ENCODE measurements around the gene TEKT5.
"Not testable (repeated sequence)": the region's sequence is repeated elsewhere in the genome, so short reads cannot be mapped to it uniquely, and the experiment has no call there.

TEKT5 gene

DNA sequence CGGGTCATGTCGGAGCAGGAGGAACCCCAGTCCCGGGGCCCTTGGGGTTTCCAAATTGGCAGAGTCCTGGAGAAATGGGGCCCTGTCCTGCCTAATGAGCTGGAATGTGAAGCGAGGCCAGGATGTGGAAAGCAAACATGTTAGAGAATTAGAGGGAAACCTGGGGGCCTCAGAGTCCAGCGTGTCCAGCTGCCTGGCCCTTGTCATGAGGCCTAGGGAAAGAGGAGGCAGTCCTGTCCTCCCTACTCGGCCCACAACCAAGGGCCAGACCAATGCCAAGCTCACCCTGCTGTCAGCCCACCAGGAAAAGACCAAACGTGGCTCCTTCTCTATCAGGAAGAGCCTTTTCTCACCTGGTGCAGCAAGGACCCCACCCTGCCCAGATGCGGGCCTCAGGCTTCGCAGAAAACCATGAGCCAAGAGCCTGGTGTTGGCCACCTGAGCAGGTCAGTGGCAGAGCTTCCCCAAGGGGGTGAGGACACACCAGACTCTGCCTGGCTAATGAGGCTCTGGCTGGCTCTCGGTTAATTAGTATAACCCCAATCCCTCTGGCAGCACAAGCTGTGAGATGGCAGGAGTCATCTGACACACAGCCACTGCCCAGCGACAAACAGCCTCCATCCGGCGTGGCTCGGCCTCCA, 10.1 kb downstream of the TEKT5 start:
- DNase-seq, result no peak

- DNase-seq, result no peak
Measured at GRCh38 chr16:10683170-10683569, 11.6 kb downstream of the TEKT5 start.

DNA sequence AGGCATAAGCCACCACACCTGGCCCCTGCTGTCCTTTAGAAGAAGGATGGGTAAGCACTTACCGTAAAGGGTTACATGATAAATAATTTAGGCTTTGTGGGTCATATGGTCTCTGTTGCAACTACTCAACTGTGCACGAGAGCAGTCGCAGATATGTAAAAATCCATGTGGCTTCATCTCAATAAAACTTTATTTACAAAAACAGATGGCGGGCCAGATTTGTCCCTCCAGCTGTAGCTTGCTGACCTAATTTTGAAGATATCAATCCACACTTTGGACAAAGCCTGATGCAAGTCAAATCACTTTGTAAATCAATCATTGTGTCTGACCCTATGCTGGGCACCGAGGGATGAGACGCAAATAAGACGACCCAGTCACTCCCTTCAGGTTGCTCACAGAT, 12.1 kb downstream of the TEKT5 start:
- no peak for DNase-seq

- DNase-seq, result no peak
Measured at GRCh38 chr16:10681310-10682308, 13.1 kb downstream of the TEKT5 start.

- DNase-seq, result no peak
Measured at GRCh38 chr16:10679921-10680320, 14.8 kb downstream of the TEKT5 start.

- not testable (repeated sequence) for DNase-seq
Measured at GRCh38 chr16:10679441-10679840, 15.3 kb downstream of the TEKT5 start.

DNA sequence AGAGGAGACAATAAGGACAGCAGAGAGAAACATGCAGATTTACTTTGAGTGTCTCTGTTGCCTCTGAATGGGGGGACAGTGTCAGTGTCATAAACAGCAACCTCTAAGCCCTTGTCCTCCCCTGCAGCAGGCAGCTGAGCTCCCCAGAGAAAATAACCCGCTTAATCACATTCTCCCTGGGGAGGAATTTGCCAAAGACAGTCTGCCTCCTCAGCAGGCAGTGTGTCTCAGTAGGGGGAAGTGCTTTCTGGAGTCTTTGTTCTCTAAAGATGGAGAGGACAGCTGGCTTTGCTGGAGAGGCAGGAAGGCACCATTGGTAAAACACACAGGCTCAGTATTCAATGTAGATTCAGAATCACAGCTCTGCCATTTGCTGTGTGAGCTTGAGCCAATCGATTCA, 16.1 kb downstream of the TEKT5 start:
- DNase-seq, result no peak

DNA sequence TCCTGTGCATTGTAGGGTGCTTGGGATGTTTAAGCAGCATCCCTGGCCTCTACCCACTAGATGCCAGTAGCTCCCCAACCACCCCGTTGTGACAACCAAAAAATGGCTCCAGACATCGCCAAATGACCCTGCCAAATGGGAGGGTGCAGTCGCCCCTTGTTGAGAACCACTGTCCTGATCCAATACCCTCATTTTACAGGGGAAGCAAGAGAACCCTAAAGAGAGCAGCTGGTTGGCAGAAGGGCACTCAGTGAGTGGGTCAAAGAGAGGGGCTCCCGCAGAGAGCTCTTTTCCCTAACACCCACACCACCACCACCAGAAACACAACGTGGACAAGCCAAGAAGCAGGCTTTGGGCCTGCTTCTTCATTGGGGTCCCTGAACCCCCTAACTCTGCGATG, 18.4 kb downstream of the TEKT5 start:
- DNase-seq, result no peak

GRCh38 chr16:10675861-10676260, 18.9 kb downstream of the TEKT5 start:
- DNase-seq, result no peak

DNA sequence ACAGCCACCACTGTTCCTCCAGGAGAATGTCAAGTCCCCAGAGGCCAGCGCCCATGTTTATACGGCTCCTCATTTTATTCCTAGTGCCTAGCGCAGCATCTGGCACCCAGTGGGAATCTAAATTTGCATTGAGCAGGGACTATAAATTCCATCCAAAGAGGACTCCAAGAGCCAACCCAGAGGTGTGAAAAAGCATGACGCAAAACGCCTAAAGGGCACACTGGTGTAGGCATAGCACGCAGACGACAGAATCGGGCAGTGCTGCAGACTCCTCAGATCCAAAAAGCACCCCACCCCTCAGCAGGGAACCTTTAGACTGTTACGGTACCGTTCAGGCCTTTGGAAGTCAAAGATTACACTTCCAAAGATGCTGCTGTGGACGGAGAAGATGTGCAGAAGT, 19.5 kb downstream of the TEKT5 start:
- DNase-seq, result no peak

- DNase-seq, result no peak
Measured at GRCh38 chr16:10671729-10672128, 23.0 kb downstream of the TEKT5 start.

GRCh38 chr16:10669791-10670190, 24.9 kb downstream of the TEKT5 start:
- no peak for DNase-seq

DNA sequence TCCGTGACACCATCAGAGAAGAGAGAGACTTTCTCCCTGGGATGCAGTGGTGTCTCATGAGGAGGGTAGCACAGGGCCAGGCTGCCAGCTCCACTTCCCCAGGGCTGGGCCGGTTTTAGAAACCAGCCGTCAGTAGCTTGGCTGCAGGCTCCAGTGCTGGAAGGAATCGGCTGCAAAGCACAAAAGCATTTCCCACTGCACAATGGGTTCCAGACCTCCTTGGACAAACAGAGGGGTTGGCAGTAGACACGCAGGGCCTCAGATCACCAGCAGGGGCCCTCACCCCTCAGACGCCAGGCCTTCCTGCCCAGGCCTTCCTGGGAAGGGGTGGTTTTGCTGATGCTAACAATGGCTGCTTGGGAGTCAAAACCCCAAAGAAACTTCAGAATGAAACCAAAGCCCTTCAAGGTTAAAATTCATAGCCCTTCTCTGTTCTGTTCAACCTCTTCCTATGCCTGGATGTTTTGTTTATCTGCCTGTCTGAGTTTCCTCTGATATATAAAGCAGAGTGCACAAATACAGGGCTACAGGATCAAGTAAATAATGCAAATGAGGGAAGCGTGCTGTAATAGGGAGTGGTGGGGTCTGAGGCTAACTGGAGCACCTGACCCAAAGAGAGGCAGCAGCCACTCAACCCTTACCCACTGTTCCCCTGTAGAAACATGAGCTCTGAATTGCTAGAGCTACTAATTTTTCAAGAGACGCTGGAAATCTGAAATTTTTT, 26.2 kb downstream of the TEKT5 start:
- peak; percentile 22 for DNase-seq

GRCh38 chr16:10667239-10667638, 27.5 kb downstream of the TEKT5 start:
- DNase-seq, result no peak

DNA sequence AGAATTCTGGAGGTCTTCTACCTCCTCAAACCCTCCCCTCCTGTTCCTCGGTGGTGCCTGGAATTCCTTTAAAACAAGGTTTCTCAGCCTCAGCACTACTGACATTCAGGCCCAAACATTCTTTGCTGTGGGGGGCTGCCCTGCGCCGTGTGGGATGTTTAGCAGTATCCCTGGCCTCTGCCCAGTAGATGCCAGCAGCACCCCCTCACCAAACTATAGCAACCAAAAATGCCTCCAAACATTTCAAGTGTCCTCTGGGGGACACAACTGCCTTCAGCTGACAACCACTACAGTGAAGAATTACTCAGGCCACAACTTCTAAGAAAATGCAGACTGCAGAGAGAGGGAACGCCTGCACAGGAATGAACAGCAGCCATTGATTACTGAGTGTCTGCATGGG, 28.4 kb downstream of the TEKT5 start:
- DNase-seq, result no peak

DNA sequence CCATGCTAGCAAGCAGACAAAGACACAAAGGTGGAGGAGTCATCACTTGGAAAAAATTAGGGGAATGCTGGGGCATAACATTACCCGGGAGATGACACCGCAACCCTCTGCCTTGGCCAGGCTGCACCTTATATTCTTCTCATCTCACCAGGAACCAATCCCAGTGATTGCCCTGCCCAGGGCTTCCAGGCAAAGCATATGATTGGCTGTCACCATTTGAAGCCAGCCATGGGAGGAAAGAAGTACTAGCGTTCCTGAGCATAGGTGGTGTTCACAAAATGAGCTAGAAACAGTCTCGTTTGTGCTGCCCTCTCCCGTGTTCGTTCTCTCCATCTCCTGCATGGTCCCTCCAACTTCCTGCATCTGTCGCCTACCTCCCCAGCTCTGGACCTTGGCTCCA, 29.6 kb downstream of the TEKT5 start:
- DNase-seq, result no peak

GRCh38 chr16:10664720-10665126, 30.0 kb downstream of the TEKT5 start:
- DNase-seq, result no peak

- DNase-seq, result no peak
Measured at GRCh38 chr16:10663744-10664143, 31.0 kb downstream of the TEKT5 start.

DNA sequence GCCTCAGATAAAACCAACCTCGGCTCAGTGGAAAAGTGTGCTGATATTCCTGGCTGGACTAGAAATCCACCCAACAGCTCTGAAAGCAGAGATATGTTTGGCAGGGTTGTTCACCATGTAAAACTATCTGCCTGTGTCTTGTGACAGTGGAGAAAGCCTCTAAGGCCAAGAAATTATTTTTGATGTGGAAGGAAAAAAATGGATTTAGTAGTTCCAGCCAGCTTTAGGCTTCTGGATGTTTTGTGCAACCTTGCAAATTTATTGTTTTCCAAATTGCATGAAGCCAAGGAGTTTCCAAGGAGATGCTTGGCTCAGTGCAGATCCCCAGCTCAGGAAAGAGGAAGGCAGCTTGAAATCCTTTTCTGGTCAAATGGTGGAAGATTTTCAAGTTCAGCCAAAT, 31.6 kb downstream of the TEKT5 start:
- DNase-seq, result no peak

- DNase-seq, result no peak
Measured at GRCh38 chr16:10662212-10662611, 32.5 kb downstream of the TEKT5 start.

DNA sequence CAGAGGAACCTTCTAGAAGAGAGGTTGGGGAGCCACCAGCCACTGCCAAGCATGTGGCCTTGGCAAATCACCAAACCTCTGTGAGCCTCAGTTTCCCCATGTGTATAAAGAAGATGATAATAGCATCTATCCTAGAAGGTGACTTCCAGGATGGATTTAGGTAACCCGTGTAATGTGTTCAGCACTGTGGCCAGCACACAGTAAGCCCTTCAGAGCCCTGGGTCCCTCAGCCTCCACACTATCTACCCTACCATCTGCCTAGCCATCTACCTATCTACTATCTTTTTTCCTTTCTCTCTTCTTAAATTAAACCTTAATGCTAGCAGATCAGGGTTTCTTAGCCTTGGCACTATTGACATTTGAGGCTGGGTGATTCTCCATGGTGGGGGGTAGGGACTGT, 33.0 kb downstream of the TEKT5 start:
- no peak for DNase-seq

- no peak for DNase-seq
Measured at GRCh38 chr16:10660950-10661635, 33.6 kb downstream of the TEKT5 start.

DNA sequence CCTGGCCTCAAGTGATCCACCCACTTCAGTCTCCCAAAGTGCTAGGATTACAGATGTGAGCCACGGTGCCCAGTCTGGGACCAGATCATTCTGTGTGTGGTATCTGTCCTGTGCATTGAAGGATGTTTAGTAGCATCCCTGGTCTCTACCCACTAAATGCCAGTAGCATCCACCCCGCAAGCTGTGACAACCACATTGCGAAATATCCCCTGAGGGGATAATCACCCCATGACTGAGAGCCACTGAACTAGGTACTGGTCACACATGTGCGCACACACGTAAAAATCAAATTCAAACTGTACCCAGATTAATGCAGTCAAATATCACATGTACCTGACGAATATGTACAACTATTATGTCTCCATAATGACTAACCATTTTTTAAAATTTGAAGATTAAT, 35.8 kb downstream of the TEKT5 start:
- no peak for DNase-seq
